HTERT RPE-1 (cell line): ENCODE measurements around the gene HRH1.
"Not testable (repeated sequence)": the region's sequence is repeated elsewhere in the genome, so short reads cannot be mapped to it uniquely, and the experiment has no call there.

Experiments used
- in situ Hi-C: fragments of 300-500 bp; cut with MboI; formaldehyde crosslinking; loops from 4 replicates; pipeline ENCODE4 v1.14.3; 2020; ENCODE audit warnings: low sequenced_read_pairs

The HRH1 gene

DNA sequence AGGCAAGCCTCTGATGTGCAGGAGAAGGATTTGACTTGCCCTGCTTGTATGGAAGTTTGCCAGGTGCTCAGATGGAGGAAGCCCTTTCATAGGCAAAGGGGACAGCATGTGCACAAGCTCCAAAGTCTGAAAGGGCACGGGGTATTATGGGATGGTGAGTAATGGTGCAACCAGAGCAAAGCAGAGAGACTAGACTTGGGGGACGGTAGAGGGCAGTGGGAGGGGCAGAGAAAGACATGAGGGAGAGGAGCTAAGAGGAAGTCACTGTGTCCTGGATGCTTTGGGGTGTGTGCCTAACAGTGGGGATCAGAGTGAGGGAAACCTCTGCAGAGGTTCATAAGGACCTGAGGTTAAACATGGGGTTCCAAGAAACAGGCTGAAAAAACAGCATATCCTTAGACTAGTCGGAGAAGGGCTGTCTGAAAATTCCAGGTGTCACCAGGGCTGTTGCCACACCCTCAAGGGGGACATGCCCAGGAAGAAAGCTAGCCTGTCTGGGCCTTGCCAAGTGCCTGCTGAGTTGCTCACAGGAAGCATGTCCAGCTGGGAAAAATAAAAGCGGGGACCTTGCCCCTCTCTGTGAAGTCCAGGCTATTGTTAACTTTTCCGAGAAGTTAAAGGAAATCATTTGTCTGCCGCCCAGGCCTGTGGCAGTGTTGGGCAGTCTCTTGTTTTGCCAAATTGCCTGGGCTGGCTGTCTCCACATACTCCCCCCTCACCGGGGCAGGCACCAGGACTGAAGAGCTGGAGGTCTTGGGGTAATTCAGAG lies 47.1 kb downstream of the HRH1 start:
- in situ Hi-C loops: no loop called here

DNA sequence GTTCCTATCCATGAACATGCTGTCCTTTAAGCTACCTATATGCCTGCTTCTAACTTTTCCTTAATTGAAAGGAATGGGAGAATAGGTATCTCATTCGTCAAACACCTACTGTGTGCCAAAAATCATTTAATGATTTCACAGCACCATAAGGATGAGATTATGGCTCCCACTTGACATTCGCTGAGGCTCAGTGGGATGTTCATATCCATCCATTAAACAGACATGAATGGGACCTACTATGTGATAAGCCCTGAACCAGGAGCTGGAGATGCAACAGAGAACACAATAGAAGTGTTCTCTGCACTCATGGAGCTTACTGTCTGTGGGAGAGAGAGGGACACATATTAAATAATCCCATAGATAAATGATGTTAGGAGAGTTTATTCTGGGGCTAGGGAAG lies 49.7 kb downstream of the HRH1 start:
- in situ Hi-C loops: no loop called here

DNA sequence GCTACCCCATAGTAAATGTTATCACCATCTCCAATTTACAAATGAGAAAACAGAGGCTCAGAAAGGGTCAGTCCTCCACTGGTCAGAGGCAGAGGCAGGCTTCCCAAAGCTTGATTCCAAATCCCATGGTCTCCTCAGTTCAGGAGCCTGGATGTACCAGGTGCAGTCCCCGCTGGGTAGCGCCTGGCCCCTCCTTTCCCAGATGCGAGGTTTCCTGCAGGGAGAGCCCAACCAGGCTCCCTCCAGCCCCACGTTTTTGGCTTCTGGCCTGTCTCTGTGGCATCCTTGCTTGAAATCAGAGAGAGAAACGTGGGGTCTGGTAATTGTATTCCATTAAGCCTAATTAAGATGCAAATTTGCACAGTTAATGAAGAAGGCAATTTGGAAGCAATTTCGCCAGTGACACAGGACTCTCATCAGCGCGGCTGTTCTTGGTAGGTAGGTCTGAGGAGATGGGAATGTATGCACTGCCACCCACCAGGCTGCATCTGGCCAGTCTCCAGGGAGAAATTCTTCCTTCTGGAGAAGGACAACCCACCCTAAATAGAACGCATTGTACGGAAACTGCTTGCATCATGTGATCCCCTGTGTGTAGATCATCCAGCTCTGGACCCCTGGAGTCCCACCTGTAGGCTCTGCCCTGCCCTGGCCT lies 50.5 kb downstream of the HRH1 start:
- in situ Hi-C loops: no loop called here

DNA sequence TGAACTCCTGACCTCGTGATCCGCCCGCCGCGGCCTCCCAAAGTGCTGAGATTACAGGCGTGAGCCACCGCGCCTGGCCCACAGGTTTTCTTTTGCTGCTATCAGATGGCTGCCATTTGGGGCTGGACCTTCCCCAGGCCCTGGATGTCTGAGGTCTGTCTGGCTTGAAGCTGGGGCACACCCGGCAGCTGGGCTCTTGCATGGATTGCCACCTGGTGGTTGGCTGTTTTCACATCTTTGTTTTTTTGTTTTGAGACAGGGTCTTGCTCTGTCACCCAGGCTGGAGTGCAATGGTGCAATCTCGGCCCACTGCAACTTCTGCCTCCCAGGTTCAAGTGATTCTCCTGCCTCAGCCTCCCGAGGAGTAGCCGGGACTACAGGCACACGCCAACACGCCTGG lies 51.6 kb downstream of the HRH1 start:
- in situ Hi-C loops: not testable (repeated sequence)

DNA sequence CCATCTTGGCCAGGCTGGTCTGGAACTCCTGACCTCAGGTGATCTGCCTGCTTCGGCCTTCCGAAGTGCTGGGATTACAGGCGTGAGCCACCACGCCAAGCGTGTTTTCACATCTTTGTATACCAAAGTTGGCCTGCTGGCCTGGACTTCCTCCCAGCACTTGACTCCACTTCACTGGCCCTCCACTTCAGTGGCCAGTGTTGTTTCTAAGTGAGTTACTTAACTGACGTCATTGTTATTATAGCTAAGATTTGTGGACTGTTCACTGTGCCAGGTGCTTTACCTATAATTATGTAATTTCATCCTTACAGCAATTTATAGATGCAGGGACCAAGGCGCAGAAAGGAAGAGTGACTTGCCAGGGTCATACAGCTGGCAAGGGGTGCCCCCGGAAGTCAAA lies 52.0 kb downstream of the HRH1 start:
- in situ Hi-C loops: no loop called here

DNA sequence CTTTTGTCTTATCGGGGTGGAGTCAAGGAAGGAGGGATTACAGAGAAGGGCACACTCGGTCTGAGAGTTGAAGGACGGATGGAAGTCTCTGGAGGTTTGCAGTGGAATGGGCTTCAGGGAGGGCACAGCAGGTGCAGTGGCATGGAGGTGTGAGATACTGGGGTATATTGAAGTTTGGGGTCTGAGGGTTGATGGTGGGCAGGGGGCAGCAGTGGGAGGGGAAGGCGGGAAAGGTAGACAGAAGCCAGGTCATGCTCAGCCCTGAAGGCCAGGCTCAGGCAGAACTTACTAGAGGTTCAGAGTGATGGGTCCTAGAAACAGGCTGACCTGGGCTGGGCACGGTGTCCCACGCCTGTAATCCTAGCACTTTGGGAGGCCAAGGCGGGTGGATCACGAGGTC lies 52.7 kb downstream of the HRH1 start:
- in situ Hi-C loops: no loop called here

DNA sequence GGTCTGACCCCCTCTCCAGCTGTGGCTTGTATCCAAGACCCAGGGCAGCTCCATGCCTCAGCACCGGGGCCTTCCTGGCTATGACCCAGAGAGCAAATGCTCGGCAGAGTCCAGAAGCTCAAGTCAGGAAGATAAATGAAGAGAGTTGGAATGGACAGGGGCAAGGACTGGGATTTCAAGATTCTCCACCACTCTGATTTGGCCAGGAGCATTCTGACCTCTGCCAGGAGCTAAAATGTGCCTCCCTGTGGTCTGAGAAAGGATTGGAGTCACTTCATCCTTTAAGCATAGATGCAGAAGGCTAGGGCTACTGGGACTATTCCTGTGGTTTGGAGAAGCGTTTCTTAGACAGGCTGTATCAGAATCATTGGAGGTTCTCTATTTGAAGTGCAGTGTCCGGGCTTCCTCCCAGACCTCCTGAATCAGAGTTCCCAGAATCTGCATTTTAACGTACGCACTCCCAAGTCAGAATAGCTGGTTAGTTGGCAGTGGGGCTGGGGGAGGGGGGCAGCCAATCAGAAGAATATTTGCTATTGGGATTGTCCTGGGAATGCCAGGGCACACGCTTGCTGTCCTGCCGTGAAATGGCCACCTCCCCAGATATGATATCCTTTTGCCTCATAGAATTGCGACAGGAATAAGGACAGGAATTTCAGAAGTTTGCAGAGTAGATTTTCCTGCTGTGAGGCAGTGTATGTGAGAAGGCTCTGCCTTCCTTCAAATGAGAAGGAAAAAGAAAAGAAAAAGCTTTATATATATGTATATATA lies 57.4 kb downstream of the HRH1 start:
- in situ Hi-C loops: no loop called here

DNA sequence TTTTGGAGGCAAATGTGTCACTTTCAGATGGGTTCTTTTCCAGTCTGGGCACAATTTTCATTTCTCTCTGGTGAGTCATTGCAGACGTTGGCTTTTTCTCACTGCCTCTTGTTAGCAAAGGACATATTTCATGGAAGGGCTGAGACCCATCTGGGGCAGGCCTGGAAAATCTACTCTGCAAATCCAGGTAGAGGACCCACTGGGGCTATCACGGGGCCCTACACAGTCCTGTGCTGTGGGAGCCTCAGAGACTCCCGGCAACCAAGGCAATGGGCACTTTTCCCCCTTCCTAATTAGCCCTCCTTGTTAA lies 58.0 kb downstream of the HRH1 start:
- in situ Hi-C loops: no loop called here

DNA sequence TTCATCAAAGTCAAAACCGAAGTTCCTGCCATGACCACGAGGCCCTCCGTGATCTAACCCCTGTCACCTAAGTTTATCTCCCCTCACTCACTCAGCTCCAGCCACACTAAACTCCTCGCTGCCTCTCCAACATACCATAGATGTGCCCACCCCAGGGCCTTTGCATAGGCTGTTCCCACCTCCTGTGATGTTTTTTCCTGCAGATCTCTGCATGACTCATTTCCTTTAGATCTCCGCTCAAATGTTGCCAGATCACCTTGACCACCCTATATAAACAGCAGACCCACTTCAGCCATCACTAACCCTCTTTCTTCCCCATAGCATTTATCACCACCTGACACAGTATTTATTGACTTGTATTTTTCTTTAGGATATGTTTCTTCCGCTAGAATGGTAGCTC lies 58.5 kb downstream of the HRH1 start:
- in situ Hi-C loops: no loop called here

DNA sequence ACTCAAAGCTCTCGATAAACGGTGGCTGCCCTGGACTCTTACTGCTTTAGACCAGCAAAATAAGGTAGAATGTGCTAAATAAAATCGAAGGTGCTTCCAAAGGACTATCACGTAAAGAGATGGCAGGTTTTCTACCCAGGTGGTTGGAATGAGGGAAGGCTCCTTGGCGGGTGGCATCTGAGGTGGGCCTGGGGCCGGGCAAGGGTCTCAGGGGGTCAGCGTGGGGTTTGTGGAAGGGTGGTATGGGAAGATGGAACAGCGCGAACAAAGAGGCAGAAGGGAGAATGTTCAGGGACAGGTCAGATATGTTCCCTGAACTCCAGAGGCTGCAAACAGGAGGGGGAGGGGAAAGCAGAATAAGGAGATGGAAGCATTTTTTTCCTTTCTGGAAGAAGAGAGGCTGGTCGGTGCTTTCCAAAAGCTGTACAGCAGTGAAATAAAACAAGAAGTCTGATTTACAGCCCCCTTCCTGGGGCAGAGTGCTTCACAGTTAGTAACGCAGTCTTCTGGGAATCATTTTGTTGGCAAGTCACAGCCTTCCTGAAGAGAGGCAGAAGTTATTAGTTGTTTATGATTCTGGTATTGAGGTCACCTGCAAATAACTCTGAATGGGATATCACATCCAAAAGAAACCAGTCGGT lies 59.6 kb downstream of the HRH1 start:
- in situ Hi-C loops: no loop called here

DNA sequence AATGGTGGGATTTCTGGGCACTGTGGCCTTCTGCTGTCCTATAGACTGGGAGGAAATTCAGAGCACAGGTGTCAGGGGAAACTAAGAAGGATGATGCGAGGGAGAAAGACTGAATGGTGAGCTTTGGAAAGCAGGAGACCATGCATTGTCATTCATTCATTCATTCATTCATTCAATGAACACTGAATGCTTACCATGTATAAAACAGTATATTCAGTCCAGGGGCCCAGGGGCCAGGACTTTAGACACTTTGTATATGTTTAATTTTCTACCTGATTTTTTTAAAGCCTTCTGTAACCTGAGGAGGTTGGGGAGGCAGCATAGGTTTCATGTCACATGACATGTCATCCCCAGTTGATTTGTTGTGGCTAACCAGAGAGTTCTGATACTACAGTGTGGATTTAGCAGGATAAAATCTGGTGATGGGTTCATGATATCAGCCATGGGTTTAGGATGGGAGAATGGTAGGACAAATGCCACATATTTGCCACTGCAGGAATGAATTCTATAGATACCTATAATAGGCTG lies 60.2 kb downstream of the HRH1 start:
- in situ Hi-C loops: no loop called here

DNA sequence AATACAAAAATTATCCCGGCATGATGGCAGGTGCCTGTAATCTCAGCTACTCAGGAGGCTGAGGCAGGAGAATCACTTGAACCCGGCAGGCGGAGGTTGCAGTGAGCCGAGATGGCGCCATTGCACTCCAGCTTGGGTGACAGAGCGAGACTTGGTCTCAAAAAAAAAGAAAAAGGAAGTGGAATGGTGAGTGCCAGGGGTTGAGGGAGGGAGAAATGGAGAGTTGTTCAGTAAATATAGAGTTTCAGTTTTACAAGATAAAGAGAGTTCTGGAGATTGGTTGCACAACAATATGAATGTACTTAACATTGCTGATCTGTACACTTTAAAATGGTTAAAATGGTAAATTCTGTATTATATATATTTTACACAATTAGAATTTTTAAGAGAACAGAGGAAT lies 63.1 kb downstream of the HRH1 start:
- in situ Hi-C loops: not testable (repeated sequence)

DNA sequence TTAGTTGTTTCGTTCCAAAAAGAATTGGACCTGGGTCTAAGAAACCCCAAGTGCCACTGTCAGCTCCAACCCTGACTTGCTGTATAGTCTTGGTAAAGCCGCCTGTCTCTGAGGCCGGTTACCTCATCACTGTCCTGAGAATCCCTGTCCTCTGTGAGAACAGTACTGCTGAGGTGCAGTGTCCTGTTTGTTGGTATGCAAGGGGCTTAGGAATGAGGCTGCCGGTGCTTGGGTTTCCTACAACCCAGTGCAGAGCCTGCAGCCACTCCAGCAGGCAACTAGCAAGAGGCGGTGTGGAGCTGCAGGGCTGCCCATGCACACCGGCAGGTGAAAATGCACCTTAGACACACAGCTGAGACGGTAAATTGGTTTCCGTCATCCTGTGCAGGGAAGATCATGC lies 65.9 kb downstream of the HRH1 start:
- in situ Hi-C loops: no loop called here

DNA sequence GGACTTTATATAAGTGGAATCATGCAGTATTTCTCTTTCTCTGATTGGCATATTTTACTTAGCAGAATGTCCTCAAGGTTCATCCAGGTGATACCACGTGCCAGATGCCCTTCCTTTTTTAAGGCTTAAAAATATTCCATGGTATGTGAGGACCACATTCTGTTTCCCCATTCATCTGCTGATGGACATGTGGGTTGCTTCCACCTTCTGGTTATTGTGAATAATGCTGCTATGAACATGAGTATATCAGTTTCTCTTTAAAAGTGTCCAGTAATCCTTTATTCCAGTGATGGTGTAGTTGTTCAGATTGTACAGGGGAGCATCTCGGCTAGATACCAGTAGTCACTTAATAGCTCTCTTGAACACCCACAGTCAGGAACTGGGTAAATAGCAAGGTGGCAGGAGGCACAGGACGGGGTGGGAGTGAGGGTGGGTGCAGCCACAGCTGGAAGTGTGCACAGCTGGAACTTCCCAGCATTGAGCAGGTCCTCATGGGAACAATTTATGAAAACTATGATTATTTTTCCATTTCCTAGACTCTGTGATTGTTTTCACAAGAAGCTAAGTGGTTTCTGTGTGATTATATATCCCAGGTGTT lies 67.6 kb downstream of the HRH1 start:
- in situ Hi-C loops: no loop called here

DNA sequence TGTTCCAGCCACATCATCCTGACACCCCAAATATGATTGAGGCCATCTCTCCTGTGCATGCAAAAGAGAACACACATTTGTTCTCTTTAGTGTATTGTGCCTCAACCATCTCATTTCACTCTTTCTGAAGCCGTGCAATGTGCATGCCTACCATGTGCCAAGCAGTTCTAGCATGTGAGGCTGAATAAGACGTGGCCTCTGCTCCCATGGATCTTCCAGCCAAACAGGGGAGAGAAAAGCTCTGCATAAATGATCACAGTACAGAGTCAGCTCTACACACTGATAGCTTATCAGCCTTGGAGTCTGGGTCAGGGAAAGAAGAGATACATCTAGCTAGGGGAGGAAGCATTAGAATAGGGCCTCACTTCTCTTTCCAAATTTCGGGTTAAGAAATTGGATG lies 69.7 kb downstream of the HRH1 start:
- in situ Hi-C loops: no loop called here

DNA sequence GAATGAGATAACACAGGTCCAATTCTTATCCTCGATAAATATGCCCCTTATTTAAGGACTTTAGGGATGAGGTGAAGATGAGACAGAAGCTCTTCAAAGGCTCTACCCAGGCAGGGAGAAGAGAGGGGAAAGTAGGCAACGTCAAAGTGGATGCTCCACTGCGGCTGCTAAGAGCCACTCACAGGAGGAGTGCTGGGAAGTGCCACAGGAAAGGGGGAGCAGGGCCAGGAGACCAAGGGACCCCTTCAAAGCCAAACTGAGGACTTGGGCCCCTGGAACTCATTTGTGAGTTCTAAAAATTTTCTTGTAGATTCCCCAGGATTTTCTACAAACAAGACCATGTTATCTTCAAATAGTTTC lies 70.6 kb downstream of the HRH1 start:
- in situ Hi-C loops: no loop called here

DNA sequence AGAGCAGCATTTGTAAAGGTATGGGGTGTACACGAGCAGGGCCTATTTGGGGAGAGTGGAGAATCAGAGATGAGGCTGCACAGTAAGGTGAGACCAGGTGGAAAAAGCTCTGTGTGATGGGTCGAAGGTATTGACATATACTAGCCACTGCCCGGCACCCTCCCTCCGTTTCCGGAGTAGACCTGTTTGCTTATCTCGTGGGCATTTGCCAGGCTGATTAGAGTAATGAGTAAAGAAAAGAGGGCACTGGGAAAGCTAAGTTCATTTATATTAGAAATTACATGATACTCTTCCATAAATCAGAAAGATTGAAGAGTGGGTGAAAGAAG lies 71.7 kb downstream of the HRH1 start:
- in situ Hi-C loops: no loop called here

DNA sequence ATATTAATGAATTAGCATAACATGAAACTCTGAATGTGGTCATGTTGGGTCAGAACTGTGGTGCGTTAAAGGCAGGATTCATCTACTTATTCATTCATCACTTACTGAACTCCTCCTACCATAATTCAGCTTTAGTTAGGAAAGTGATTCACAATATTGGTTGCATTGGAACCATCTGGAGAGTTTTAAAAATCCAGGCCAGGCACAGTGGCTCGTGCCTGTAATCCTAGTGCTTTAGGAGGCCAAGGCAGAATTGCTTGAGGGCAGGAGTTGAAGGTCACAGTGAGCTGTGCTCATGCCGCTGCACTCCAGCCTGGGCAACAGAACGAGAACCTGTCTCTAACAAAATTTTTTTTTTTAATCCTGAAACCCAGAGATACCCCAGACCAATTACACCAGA lies 73.7 kb downstream of the HRH1 start:
- in situ Hi-C loops: no loop called here

DNA sequence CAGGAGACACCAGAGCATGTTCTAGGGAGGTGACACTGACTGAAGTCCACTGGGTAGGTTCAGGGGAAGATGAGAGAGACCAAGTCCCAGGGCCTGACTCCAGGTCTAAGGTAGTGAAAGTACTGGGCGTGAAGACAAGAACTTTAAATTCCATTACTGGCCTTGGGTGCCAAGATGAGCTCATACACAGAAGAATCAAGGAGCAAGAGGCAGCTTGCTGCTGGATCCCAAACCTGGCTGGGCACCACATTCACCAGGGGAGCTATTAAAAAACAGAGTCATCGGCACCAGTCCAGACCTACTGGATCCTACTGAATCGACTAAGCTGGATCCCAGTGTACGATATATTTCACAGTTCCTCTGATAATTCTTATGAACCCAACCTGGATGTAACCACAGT lies 75.8 kb downstream of the HRH1 start:
- in situ Hi-C loops: no loop called here

DNA sequence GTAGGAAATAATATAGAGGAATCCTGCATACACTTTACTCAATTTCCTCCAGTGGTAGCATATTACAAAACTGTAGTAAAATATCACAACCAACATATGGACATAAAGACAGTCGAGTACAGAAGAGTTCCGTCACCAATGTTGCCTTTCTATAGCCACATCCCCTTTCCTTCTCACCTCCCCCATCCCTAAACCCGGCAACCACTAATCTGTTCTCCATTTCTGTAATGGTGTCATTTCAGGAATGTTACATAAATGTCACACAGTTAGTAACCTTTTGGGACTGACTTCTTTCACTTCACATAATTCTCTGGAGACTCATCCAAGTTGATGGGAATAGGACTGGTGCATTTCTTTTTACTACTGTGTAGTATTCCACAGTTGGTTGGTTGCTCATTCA lies 76.5 kb downstream of the HRH1 start:
- in situ Hi-C loops: no loop called here

DNA sequence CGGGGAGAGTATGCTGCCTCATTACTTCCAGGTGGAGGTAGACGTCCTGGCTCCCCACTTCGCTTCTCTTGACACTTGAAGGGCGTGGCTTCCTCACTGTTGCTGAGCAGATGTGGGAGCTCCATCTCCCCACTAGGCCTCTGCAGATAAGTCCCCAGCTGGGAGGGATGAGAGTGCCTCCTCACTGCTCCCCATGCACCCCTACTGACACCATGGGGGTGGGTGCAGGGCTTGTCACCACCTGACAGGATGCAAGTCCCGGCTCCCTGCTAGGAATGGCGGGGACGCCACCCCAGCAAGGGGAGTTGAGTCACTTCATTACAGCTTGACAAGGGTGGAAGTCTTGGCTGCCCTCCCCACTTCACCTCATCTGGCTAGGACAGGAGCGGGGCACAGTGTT lies 81.1 kb downstream of the HRH1 start:
- in situ Hi-C loops: no loop called here
